Fibroblast of mammary gland (primary cell): ENCODE results near the gene FXYD1.

Experiments used
- DNase-seq: peaks from one replicate; pipeline ENCODE4 v3.0.0-alpha.2; 2010; ENCODE audit warnings: low read depth
- H3K4me3 ChIP-seq: 2 replicates; pipeline ENCODE4 v1.5.1; 2011; ENCODE audit warnings: low read depth, mild to moderate bottlenecking, low read length, moderate library complexity; ENCODE audit not compliant: control insufficient read depth
- TF ChIP-seq, protein P1 (sequence below): conservative IDR thresholded peaks from 2 replicates; pipeline ENCODE4 v1.5.1; 2011; ENCODE audit warnings: low read depth, low read length, inconsistent platforms; ENCODE audit not compliant: control insufficient read depth, insufficient read depth

Gene FXYD1

GRCh38 chr19:35153701-35154524, 15.3 kb downstream of the FXYD1 start:
- H3K4me3 ChIP-seq = peak overlapping the region; percentile 91
- TF ChIP-seq, protein P1, sequence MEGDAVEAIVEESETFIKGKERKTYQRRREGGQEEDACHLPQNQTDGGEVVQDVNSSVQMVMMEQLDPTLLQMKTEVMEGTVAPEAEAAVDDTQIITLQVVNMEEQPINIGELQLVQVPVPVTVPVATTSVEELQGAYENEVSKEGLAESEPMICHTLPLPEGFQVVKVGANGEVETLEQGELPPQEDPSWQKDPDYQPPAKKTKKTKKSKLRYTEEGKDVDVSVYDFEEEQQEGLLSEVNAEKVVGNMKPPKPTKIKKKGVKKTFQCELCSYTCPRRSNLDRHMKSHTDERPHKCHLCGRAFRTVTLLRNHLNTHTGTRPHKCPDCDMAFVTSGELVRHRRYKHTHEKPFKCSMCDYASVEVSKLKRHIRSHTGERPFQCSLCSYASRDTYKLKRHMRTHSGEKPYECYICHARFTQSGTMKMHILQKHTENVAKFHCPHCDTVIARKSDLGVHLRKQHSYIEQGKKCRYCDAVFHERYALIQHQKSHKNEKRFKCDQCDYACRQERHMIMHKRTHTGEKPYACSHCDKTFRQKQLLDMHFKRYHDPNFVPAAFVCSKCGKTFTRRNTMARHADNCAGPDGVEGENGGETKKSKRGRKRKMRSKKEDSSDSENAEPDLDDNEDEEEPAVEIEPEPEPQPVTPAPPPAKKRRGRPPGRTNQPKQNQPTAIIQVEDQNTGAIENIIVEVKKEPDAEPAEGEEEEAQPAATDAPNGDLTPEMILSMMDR = peak; percentile 50
- DNase-seq = no peak

GRCh38 chr19:35154525-35155406, 16.1 kb downstream of the FXYD1 start, which contains the start of gene FXYD5:
TSS of gene FXYD5 (plus strand) at chr19:35154735. CDS start at chr19:35155551, 816 bp downstream.
- TF ChIP-seq, protein P1 = no peak
- DNase-seq = peak; percentile 80
- peak within 1 kb of the TSS; percentile 91 for H3K4me3 ChIP-seq

GRCh38 chr19:35155441-35155840, 16.8 kb downstream of the FXYD1 start:
- DNase-seq = no peak
- TF ChIP-seq, protein P1 = no peak
- peak overlapping the region; percentile 91 for H3K4me3 ChIP-seq

GRCh38 chr19:35155981-35156672, 17.5 kb downstream of the FXYD1 start:
- H3K4me3 ChIP-seq = peak overlapping the region; percentile 91
- DNase-seq = no peak
- TF ChIP-seq, protein P1 = no peak

DNA sequence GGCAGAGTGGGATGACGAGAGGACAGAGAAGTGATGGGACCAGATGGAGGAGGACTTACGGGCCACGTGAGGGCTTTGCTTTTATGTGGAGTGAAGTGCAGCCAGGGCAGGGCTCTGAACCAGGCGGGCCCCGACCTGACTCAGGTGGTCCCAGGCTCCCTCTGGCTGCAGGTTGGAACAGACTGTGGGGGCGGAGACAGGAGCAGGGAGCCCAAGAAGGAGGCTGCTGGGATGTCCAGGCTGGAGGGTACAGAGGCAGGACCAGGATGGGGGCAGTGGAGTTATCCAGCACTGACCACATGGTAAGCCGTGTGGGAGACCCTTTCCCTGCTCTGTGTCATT, 18.0 kb downstream of the FXYD1 start:
- no peak overlapping the region for H3K4me3 ChIP-seq
- no peak for DNase-seq
- TF ChIP-seq, protein P1 = no peak

- DNase-seq = no peak
- TF ChIP-seq, protein P1 = no peak
- H3K4me3 ChIP-seq = no peak overlapping the region
These were observed 18.8 kb downstream of the FXYD1 start for GRCh38 chr19:35157431-35157830.
